ENCODE results near the gene SH3BP4.

Gene SH3BP4

GRCh38 chr2:234945339-234945873 lies 6.4 kb upstream of the SH3BP4 start:
- DNase-seq = no peak

GRCh38 chr2:234947556-234947955 lies 4.3 kb upstream of the SH3BP4 start:
- DNase-seq = no peak

- no peak for DNase-seq
Observed at GRCh38 chr2:234949762-234950434, 1.9 kb upstream of the SH3BP4 start.

GRCh38 chr2:234950435-234950729 lies 1.4 kb upstream of the SH3BP4 start:
- DNase-seq = no peak

GRCh38 chr2:234950730-234951663 lies 820 bp upstream of the SH3BP4 start:
- DNase-seq = peak; percentile 16

- DNase-seq = peak; percentile 10
Observed at GRCh38 chr2:234952270-234953115, 676 bp downstream of the SH3BP4 start.

- DNase-seq = no peak
Observed at GRCh38 chr2:234953116-234954031, 1.6 kb downstream of the SH3BP4 start.

GRCh38 chr2:234954551-234954992 lies 2.8 kb downstream of the SH3BP4 start:
- no peak for DNase-seq

GRCh38 chr2:234955091-234955591 lies 3.3 kb downstream of the SH3BP4 start:
- no peak for DNase-seq

GRCh38 chr2:234955971-234956509 lies 4.2 kb downstream of the SH3BP4 start:
- DNase-seq = no peak

- DNase-seq = no peak
Observed at GRCh38 chr2:234957834-234958135, 6.0 kb downstream of the SH3BP4 start.

GRCh38 chr2:234958311-234958710 lies 6.5 kb downstream of the SH3BP4 start:
- DNase-seq = no peak

- DNase-seq = no peak
Observed at GRCh38 chr2:234958746-234959395, 7.1 kb downstream of the SH3BP4 start.

- no peak for DNase-seq
Observed at GRCh38 chr2:234960175-234961088, 8.6 kb downstream of the SH3BP4 start.

GRCh38 chr2:234961784-234962183 lies 10.0 kb downstream of the SH3BP4 start:
- no peak for DNase-seq

GRCh38 chr2:234963773-234964615 lies 12.2 kb downstream of the SH3BP4 start:
- DNase-seq = no peak

- DNase-seq = no peak
Observed at GRCh38 chr2:234964631-234965461, 13.0 kb downstream of the SH3BP4 start.

GRCh38 chr2:234966340-234966739 lies 14.5 kb downstream of the SH3BP4 start:
- DNase-seq = no peak
